Liver (tissue), 9 donors: Measurements from ENCODE around the gene MLH1. TPM values are rescaled to one million over a fixed set of nuclear protein-coding genes. Genes with fewer than 3 reads are reported as not detected.

Source experiments
- DNase-seq: peaks from one replicate; pipeline ENCODE4 v3.0.0-alpha.2; 2017; ENCODE audit warnings: low spot score
- H3K27ac ChIP-seq, 2 donors: one replicate each; pipeline ENCODE4 v1.7.0; 2013; ENCODE audit warnings: inconsistent platforms in 2 of 2, low read length in 2 of 2, control low read depth in 1 of 2, low read depth in 1 of 2, mild to moderate bottlenecking in 1 of 2
- H3K27me3 ChIP-seq, 4 donors: one replicate each; pipeline versions ENCODE4 v1.6.1 to v1.7.0; 2013; ENCODE audit warnings: low read length in 3 of 4, inconsistent platforms in 1 of 4, mild to moderate bottlenecking in 1 of 4, moderate library complexity in 1 of 4; ENCODE audit not compliant: control insufficient read depth in 4 of 4, insufficient read depth in 4 of 4
- H3K36me3 ChIP-seq, 4 donors: one replicate each; pipeline versions ENCODE4 v1.6.1 to v1.7.0; 2013; ENCODE audit warnings: low read length in 3 of 4, mild to moderate bottlenecking in 3 of 4, low read depth in 1 of 4, moderate library complexity in 1 of 4; ENCODE audit not compliant: control insufficient read depth in 4 of 4, insufficient read depth in 3 of 4
- H3K4me1 ChIP-seq, 4 donors: one replicate each; pipeline versions ENCODE4 v1.6.1 to v1.7.0; 2013; ENCODE audit warnings: low read length in 3 of 4, mild to moderate bottlenecking in 3 of 4, moderate library complexity in 1 of 4; ENCODE audit not compliant: control insufficient read depth in 4 of 4, insufficient read depth in 4 of 4
- H3K4me3 ChIP-seq, 3 donors: one replicate each; pipeline versions ENCODE4 v1.6.1 to v1.7.0; 2013; ENCODE audit warnings: low read length in 3 of 3, control low read depth in 1 of 3, low read depth in 1 of 3, mild to moderate bottlenecking in 1 of 3
- H3K9ac ChIP-seq, 2 donors: one replicate each; pipeline ENCODE4 v1.7.0; 2013; ENCODE audit warnings: low read length in 2 of 2, mild to moderate bottlenecking in 2 of 2, moderate library complexity in 2 of 2, control low read depth in 1 of 2, low read depth in 1 of 2
- H3K9me3 ChIP-seq, 4 donors: one replicate each; pipeline versions ENCODE4 v1.6.1 to v1.7.0; 2013; ENCODE audit warnings: low read length in 3 of 4; ENCODE audit not compliant: control insufficient read depth in 4 of 4
- EGR1 ChIP-seq, 2 donors: IDR thresholded peaks; 2 replicates each; pipeline ENCODE4 v1.6.1; 2016 to 2018; ENCODE audit warnings: antibody characterized with exemption in 2 of 2, low read depth in 2 of 2
- FOXA2 ChIP-seq: IDR thresholded peaks from 2 replicates; pipeline ENCODE4 v1.6.1; 2016; ENCODE audit warnings: antibody characterized with exemption
- GABPA ChIP-seq, 2 donors: IDR thresholded peaks in 1 of 2; conservative IDR thresholded peaks in 1 of 2; 2 replicates each; pipeline ENCODE4 v1.6.1; 2016; ENCODE audit warnings: antibody characterized with exemption in 2 of 2, mild to moderate bottlenecking in 1 of 2, moderate library complexity in 1 of 2
- HNF4A ChIP-seq, 2 donors: conservative IDR thresholded peaks; 2 replicates each; pipeline ENCODE4 v1.6.1; 2016; ENCODE audit warnings: antibody characterized with exemption in 2 of 2, mild to moderate bottlenecking in 2 of 2
- JUND ChIP-seq, 2 donors: IDR thresholded peaks; 2 replicates each; pipeline ENCODE4 v1.6.1; 2016; ENCODE audit warnings: antibody characterized with exemption in 2 of 2
- RAD21 ChIP-seq, 2 donors: IDR thresholded peaks; 2 replicates each; pipeline ENCODE4 v1.6.1; 2016; ENCODE audit warnings: antibody characterized with exemption in 2 of 2, mild to moderate bottlenecking in 2 of 2
- RXRA ChIP-seq, 2 donors: IDR thresholded peaks; 2 replicates each; pipeline ENCODE4 v1.6.1; 2017 to 2018; ENCODE audit warnings: antibody characterized with exemption in 2 of 2, mild to moderate bottlenecking in 1 of 2
- YY1 ChIP-seq: IDR thresholded peaks from 2 replicates; pipeline ENCODE4 v1.6.1; 2016; ENCODE audit warnings: antibody characterized with exemption, mild to moderate bottlenecking
- WGBS: extraction: QIAGEN DNeasy Blood & Tissue Kit; methylation state at CpG from one replicate; pipeline ENCODE4 v1.1.7; 2013; 5-methylcytosine and 5-hydroxymethylcytosine counted together
- polyA plus RNA-seq, 2 donors: library from polyadenylated mRNA; stranded (reverse) in 1 of 2; unstranded in 1 of 2; fragments of 200-250 nt in 1 of 2; fragments of >200 nt in 1 of 2; fragmentation: Nextera tagmentation in 1 of 2; extraction: Ambion mirVana in 1 of 2; gene quantifications; one replicate each; pipeline versions ENCODE4 v1.2.1 to v1.2.3, GENCODE V29; 2013 to 2015
- total RNA-seq, 2 donors: library from RNA; depleted of rRNA; stranded (reverse); fragments of >200 nt; gene quantifications; one replicate each; pipeline ENCODE4 v1.2.3, GENCODE V29; 2014
- TF ChIP-seq, protein P1 (sequence below): IDR thresholded peaks from 2 replicates; pipeline ENCODE4 v1.6.1; 2016; ENCODE audit warnings: antibody characterized with exemption
- TF ChIP-seq, protein P2 (sequence below): fragments of 150-350 bp; IDR thresholded peaks from 2 replicates; pipeline ENCODE4 v1.5.1; 2017; ENCODE audit warnings: improper control_type of control experiment, low read depth, low read length; ENCODE audit not compliant: missing input control
- TF ChIP-seq, protein P3 (sequence below): IDR thresholded peaks from 2 replicates; pipeline ENCODE4 v1.6.1; 2016; ENCODE audit warnings: antibody characterized with exemption
- TF ChIP-seq, protein P4 (sequence below): IDR thresholded peaks from 2 replicates; pipeline ENCODE4 v1.6.1; 2016; ENCODE audit warnings: antibody characterized with exemption
- TF ChIP-seq, protein P5 (sequence below): IDR thresholded peaks from 2 replicates; pipeline ENCODE4 v1.6.1; 2016; ENCODE audit warnings: antibody characterized with exemption, mild to moderate bottlenecking
- donor health status: healthy.
- donor health status: healthy.
- donor health status: healthy.
- donor health status: healthy.
- donor health status: healthy.

Gene MLH1
- total and polyA plus RNA-seq, 4 donors: 9.4 to 34.2 (median 22.5) TPM

DNA sequence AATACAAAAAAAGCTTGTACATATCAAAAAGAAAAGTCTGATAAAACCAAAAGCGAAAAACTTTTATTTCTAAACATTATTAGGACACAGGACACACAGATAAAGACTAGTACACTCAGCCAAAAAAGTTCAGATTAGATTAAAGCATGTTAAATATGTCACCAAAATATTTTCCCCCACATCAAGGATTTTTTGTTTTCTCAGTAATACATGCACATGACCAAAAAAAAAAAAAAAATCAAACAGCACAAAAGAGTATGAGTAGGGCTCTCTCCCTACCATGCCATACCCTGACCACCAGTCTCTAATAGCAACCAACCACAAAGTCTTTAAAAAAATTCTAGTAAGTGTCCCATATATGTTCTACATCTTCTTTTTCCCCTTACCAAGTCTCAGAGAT, 103.7 kb downstream of the MLH1 start (continued):
- TF ChIP-seq, protein P1, sequence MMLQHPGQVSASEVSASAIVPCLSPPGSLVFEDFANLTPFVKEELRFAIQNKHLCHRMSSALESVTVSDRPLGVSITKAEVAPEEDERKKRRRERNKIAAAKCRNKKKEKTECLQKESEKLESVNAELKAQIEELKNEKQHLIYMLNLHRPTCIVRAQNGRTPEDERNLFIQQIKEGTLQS: no peak
- TF ChIP-seq FOXA2: no peak
- TF ChIP-seq, protein P2, sequence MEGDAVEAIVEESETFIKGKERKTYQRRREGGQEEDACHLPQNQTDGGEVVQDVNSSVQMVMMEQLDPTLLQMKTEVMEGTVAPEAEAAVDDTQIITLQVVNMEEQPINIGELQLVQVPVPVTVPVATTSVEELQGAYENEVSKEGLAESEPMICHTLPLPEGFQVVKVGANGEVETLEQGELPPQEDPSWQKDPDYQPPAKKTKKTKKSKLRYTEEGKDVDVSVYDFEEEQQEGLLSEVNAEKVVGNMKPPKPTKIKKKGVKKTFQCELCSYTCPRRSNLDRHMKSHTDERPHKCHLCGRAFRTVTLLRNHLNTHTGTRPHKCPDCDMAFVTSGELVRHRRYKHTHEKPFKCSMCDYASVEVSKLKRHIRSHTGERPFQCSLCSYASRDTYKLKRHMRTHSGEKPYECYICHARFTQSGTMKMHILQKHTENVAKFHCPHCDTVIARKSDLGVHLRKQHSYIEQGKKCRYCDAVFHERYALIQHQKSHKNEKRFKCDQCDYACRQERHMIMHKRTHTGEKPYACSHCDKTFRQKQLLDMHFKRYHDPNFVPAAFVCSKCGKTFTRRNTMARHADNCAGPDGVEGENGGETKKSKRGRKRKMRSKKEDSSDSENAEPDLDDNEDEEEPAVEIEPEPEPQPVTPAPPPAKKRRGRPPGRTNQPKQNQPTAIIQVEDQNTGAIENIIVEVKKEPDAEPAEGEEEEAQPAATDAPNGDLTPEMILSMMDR: no peak
- TF ChIP-seq HNF4A (conservative IDR thresholded peaks at IDR 0.05): no peak
- no peak for TF ChIP-seq JUND (IDR thresholded peaks at IDR 0.05)

DNA sequence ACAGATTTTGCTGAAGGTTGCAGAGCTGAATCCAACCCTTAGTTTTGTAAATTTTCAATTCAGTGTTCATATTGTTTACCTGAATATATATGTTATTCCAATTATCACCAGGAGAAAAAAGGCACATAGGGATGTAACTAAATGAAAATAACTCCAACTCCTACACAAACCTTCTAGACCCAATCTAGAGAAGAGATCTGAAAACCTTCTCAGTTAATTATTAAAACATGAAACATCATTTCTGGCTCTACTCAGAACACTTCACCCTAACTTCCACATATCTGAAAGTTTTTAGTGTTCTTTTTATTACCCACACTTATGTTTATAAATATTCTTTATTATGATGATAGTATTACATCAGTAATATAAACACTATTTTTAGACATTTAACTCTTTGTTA, 104.5 kb downstream of the MLH1 start:
- H3K36me3 ChIP-seq: peaks cover 0 to 4% (median 2%) of the 10 kb centered on the region in 4 donors
- TF ChIP-seq RAD21 (IDR thresholded peaks at IDR 0.05): no peak
- TF ChIP-seq YY1: no peak
- TF ChIP-seq, protein P1: no peak
- TF ChIP-seq, protein P2: no peak
- TF ChIP-seq HNF4A (conservative IDR thresholded peaks at IDR 0.05): no peak
- H3K27ac ChIP-seq: no peak overlapping the region
- H3K9me3 ChIP-seq: no peaks in the 10 kb centered on the region
- H3K4me3 ChIP-seq: no peak overlapping the region
- H3K9ac ChIP-seq: no peak overlapping the region
- peaks cover 4 to 11% (median 6%) of the 10 kb centered on the region in 4 donors for H3K4me1 ChIP-seq
- no peak for DNase-seq
- H3K27me3 ChIP-seq: no peaks in the 10 kb centered on the region

DNA sequence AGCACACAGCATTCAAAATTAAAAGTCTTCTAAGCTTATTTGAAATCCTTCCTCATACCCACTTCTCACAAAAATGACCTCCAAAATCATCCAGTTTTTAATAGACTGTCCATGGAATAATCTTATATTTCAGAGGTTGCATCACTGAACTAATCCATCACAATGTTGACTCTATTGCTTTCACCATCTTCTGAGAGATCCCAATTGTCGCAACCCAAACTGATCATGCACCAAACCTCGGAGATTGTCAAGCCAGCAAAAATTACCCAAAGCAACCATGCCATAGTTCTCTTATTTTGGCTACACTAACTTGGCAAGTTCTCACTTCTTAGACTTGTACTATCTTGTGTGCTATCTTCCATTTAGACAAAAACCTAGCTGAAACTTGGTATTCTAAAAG, 105.6 kb downstream of the MLH1 start:
- DNase-seq: no peak
- H3K36me3 ChIP-seq: peaks cover 0 to 3% (median 0%) of the 10 kb centered on the region in 4 donors
- peaks cover 4 to 11% (median 6%) of the 10 kb centered on the region in 4 donors for H3K4me1 ChIP-seq
- H3K4me3 ChIP-seq: no peak overlapping the region
- no peak overlapping the region for H3K27ac ChIP-seq
- WGBS: 54% methylated on average over 2 of the region's 2 CpGs
- TF ChIP-seq, protein P3, sequence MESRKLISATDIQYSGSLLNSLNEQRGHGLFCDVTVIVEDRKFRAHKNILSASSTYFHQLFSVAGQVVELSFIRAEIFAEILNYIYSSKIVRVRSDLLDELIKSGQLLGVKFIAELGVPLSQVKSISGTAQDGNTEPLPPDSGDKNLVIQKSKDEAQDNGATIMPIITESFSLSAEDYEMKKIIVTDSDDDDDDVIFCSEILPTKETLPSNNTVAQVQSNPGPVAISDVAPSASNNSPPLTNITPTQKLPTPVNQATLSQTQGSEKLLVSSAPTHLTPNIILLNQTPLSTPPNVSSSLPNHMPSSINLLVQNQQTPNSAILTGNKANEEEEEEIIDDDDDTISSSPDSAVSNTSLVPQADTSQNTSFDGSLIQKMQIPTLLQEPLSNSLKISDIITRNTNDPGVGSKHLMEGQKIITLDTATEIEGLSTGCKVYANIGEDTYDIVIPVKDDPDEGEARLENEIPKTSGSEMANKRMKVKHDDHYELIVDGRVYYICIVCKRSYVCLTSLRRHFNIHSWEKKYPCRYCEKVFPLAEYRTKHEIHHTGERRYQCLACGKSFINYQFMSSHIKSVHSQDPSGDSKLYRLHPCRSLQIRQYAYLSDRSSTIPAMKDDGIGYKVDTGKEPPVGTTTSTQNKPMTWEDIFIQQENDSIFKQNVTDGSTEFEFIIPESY: no peak
- TF ChIP-seq, protein P4, sequence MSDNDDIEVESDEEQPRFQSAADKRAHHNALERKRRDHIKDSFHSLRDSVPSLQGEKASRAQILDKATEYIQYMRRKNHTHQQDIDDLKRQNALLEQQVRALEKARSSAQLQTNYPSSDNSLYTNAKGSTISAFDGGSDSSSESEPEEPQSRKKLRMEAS: no peak
- TF ChIP-seq, protein P5, sequence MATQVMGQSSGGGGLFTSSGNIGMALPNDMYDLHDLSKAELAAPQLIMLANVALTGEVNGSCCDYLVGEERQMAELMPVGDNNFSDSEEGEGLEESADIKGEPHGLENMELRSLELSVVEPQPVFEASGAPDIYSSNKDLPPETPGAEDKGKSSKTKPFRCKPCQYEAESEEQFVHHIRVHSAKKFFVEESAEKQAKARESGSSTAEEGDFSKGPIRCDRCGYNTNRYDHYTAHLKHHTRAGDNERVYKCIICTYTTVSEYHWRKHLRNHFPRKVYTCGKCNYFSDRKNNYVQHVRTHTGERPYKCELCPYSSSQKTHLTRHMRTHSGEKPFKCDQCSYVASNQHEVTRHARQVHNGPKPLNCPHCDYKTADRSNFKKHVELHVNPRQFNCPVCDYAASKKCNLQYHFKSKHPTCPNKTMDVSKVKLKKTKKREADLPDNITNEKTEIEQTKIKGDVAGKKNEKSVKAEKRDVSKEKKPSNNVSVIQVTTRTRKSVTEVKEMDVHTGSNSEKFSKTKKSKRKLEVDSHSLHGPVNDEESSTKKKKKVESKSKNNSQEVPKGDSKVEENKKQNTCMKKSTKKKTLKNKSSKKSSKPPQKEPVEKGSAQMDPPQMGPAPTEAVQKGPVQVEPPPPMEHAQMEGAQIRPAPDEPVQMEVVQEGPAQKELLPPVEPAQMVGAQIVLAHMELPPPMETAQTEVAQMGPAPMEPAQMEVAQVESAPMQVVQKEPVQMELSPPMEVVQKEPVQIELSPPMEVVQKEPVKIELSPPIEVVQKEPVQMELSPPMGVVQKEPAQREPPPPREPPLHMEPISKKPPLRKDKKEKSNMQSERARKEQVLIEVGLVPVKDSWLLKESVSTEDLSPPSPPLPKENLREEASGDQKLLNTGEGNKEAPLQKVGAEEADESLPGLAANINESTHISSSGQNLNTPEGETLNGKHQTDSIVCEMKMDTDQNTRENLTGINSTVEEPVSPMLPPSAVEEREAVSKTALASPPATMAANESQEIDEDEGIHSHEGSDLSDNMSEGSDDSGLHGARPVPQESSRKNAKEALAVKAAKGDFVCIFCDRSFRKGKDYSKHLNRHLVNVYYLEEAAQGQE: no peak
- TF ChIP-seq YY1 (peak; percentile 41), RXRA (IDR thresholded peaks at IDR 0.05) (no peak), RAD21 (IDR thresholded peaks at IDR 0.05) (no peak), EGR1 (IDR thresholded peaks at IDR 0.05; ENCODE audit: low read depth in 2 of 2) (no peak), GABPA (IDR thresholded peaks at IDR 0.05 in 1 of 2, conservative IDR thresholded peaks at IDR 0.05 in 1 of 2) (no peak)
- TF ChIP-seq, protein P1: peak; percentile 35
- H3K9ac ChIP-seq: no peak overlapping the region
- no peaks in the 10 kb centered on the region for H3K9me3 ChIP-seq
- no peaks in the 10 kb centered on the region for H3K27me3 ChIP-seq
